ENCODE results near the gene NPTX2.

Gene NPTX2

DNA sequence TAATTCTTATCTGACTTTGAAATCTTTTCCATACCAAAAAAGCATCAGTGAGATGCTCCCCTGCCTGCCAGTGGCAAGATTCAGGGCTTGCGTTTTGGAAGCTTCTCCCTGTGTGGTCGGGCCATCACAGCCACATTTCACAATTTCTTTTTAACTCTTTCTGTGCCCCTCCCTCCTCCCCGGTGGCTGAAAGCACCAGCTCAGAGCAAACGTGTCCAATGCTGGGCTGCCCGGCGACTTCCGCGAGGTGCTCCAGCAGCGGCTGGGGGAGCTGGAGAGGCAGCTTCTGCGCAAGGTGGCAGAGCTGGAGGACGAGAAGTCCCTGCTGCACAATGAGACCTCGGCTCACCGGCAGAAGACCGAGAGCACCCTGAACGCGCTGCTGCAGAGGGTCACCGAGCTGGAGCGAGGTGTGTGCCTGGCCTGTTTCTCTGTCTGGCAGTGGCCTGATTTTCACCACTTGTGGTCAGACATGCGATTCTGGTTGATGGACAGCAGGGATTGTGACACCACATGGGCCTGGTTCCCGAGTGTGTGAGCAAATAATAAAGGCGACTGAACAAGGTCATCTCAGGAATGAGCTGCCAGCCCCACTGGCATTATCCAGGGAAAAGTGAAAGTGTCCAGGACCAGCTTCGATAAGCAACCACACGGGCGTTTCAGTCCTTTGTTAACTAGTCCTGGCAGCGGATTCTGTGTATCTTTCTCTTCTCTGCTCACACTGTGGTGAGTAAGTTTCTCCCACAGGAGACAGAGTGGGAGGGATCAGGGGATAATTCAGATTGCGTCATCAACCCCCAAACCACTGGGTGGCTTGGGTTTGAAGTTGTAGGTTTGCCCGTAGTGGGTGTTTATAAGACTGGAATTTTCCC is 2.6 kb downstream of the NPTX2 start:
- no peak for DNase-seq (ENCODE audit: low spot score)

- no peak for DNase-seq (ENCODE audit: low spot score)
These were observed 4.7 kb downstream of the NPTX2 start for GRCh38 chr7:98621573-98622482.

- DNase-seq (ENCODE audit: low spot score): no peak
These were observed 5.8 kb downstream of the NPTX2 start for GRCh38 chr7:98622926-98623325.

DNA sequence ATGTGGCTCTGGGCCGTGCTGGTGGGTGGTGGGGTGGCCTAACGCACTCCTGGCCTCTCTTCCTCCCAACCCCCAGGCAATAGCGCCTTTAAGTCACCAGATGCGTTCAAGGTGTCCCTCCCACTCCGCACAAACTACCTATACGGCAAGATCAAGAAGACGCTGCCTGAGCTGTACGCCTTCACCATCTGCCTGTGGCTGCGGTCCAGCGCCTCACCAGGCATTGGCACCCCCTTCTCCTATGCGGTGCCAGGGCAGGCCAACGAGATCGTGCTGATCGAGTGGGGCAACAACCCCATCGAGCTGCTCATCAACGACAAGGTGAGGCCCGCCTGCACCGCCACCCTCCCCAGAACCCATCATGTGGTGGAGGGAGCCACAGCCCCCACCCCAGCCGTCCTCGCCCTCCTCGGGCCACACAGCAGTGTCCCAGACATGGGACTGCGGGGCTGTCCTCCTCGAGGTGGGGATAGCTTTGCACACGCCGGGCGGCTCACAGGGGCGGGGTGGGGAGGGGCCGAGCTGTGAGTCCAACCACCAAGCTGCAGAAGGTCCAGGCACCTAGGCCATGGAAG is 7.8 kb downstream of the NPTX2 start:
- DNase-seq (ENCODE audit: low spot score): no peak

DNA sequence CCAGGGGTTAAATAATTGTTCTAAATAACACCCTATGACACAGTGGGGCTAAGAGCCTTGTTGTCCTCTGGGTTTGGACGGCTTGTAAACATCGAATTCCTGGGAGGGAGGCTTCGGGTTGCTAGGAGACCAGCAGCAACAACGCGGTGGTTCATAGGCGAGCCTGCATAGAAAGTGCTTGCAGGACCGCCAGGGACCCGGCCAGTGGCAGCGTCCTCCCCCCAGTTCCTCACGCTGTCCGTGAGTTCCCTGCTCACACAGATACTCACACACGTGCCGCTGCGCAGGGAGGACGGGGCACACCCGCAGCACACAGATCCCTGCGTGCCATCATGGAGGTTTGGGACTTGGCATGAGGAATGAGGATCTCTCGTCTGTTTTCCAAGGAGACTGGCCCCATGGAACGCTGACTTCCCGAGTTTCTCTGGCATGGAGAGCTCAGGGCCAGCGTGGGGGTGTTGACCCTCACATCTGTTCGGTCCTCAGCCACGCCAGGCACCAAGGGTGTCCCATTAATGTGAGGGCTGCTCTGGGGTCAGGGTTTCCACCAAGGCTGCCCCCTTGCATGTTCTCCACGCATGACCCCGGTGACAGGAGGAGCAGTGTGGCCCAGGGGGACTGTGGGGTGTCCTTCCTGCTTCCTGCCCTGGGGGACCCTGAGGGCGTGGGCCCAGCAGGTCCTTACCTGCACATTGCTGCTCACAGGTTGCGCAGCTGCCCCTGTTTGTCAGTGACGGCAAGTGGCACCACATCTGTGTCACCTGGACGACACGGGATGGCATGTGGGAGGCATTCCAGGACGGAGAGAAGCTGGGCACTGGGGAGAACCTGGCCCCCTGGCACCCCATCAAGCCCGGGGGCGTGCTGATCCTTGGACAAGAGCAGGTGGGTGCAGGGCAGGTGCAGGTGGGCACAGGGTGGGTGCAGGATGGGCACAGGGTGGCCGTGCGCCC is 9.7 kb downstream of the NPTX2 start:
- no peak for DNase-seq (ENCODE audit: low spot score)

- no peak for DNase-seq (ENCODE audit: low spot score)
These were observed 10.3 kb downstream of the NPTX2 start for GRCh38 chr7:98627413-98627790.

GRCh38 chr7:98628418-98628817 is 11.3 kb downstream of the NPTX2 start:
- no peak for DNase-seq (ENCODE audit: low spot score)

DNA sequence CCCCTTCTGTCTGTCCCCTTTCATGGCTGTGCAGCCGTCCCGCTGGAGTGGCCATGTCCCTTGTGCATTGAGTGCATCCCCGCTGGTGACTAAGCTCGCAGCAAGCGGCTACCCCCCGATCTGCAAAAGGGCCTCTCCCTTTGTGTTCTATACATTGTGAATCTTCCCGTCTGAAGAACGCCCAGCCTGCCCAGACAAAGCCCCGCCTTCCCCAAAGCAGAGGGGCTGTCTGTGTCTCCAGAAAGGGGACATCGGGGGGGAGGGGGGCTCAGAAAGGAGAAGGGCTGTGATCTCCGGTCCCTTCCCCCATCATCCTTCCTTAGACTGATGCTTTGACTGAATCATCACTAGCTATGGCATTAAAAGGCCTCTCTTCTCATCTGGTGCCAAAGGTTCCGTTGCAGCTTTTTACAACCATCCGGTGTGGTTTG is 11.9 kb downstream of the NPTX2 start:
- DNase-seq (ENCODE audit: low spot score): no peak

DNA sequence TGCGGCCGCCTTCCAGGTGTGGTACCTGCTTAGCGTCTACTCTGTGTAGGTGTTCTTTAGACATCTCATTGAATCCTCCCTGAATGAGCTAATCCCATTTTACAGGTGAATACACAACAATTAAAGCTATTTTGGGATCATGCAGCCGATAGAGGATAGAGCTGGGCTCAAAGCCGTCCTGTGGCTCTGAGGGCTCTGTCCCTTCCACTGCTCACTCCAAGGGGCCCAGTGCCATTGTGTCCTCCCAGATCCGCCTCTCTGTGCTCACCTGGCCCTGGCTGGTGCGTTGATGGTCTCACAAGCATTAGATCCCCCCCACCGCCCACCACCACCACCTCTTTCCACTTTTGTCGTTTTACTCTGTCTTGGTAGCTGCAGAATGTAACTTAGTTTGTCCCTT is 13.1 kb downstream of the NPTX2 start:
- no peak for DNase-seq (ENCODE audit: low spot score)

DNA sequence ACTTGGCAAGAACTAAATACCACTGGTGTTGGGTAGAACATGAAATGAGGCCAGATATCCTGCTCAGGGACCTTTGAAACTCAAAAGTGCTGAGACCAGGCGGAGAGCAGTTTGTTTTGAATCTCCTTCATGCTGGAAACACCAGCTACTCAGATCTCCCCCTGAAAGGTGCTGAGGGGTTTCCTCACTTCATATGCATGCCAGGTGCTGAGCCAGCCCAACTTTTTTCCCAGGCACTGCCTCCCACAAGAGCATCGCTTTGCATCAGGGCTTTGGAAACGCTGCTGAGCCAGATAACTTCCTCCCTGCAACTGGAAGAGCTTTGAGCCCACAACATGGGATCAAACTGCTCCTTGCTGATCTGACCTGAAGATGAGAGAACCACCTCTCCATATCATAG is 13.7 kb downstream of the NPTX2 start:
- no peak for DNase-seq (ENCODE audit: low spot score)

DNA sequence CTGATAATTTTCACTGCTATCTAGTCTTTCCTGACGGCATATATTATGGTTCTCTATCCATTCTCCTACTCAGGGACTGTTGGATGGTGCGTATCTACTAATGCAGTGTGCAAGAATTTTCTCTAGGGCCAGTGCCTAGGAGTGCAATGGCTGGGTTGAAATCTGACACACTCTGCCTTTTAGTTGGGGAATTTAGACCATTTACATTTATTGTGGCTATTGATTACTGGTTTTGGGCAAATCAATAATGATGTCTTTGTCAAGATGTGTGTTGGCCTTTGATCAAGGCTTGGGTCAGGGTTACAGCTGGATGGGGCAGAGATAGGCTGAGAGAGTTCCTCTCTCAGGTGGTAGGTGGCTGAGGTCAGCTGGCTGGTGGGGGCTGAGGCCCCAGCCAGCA is 21.8 kb downstream of the NPTX2 start:
- DNase-seq (ENCODE audit: low spot score): no peak

DNA sequence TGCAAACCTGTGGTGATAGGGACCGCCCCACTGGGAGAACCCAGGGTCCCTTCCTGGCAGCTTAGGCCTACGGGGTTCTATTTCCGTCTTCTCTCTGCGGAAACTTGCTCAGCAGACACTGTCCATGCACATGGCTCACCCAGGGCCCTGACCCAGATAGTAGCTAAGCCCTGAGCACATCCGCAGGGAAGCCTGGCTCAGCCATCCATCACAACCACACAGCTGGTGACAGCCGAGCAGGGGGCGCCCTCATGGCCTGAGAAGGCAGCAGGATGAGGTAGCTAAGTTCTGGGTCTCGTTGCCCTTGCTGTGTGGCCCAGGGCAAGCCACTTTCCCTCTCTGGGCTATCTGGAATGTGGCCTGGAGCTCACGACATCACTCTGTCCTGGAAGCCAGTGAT is 23.3 kb downstream of the NPTX2 start:
- no peak for DNase-seq (ENCODE audit: low spot score)

- DNase-seq (ENCODE audit: low spot score): no peak
These were observed 24.8 kb downstream of the NPTX2 start for GRCh38 chr7:98641646-98642500.

DNA sequence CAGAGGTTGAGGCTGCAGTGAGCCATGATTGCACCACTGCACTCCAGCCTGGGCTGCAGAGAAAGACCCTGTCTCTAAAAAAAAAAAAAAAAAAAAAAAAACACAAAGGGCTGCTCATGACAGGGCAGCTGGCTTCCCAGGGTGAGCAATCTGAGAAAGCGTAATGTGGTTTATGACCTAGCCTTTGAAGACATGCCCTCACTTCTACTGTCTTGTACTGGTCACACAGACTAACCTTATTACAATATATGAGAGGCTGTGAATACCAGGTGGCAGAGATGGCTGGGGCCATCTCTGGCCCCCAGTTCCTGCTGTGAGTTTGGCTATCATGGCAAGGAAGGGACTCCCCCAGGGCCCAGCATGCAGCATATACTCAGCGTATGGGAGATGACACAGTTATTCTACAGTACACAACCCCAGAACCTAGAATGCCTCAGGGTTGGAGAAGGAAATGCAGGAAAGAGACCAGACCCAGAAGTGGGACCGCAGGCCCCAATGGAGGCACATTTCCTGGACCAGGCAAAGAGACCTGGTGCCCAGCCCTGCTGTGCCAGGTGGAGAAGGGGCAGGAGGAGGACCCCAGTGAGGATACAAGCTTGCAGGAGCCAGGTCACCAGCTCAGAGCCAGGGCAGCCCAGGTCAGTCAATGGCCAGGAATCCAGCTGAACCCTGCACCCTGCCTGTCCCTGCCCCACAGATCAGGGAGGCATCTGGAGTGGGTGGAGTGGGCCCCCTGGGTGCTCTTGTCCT is 26.3 kb downstream of the NPTX2 start:
- no peak for DNase-seq (ENCODE audit: low spot score)

DNA sequence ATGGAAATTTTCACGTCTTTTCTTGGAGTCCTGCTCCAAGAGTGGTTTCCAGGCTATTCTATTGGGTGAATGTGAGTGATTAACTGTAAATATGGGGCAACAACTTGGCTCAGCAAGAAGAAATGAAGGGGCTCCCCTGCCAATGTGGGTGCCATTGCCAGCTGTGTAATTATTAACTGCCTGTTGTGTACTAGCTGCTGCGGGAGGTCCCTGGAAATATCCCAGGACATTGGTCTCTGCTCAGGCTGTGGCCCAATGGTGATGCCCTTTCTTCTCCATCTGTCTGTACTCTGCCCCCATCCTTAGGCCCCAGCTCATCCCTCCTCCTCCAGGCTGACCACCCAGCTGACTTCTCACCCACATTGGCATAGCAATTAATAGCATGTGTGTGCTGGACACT is 29.4 kb downstream of the NPTX2 start:
- DNase-seq (ENCODE audit: low spot score): no peak

DNA sequence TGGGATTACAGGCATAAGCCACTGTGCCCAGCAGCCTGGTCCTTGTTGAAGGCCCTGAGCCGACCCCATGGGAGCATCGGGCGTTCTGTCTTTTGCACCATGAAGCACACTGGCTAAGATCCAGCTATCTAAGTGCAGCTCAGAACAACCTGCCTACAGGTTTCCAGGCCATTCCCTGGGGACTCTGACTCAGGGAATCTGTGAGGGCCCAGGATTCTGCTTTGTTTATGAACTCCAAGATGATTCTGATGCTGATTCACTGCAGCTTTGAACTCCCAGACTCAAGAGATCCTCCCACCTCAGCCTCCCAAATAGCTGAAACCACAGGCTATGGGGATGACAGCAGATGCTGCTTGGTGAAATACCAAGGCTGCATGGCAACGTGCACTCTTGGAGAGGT is 30.2 kb downstream of the NPTX2 start:
- no peak for DNase-seq (ENCODE audit: low spot score)

DNA sequence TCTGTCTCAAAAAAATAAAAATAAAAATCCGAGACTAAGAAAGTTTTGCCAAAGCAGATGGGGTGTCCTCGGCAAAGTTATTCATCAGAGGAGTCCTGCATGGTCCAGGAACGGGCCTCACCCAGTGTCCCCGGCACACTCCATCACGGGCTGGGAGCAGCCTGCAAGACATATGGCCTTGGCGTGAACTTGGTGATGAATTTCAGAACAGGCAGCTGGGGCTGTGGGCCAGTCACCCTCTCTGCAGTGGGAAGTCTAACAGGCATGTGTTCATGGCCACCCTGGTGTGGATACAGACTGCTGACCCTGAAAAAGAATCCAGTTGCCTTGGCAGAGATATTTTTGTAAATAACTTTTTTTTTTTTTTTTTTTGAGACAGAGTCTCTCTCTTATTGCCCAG is 34.7 kb downstream of the NPTX2 start:
- no peak for DNase-seq (ENCODE audit: low spot score)

- DNase-seq (ENCODE audit: low spot score): no peak
These were observed 36.7 kb downstream of the NPTX2 start for GRCh38 chr7:98653601-98654310.
